CD4-positive, alpha-beta T cell treated with Interleukin-12 subunit alpha and Interleukin-12 subunit beta, for 1 hour (primary cell): ENCODE results near the gene RAB9A.

ENCODE experiments used
- DNase-seq: peaks from one replicate; pipeline ENCODE4 v3.0.0-alpha.2; 2020

Gene RAB9A

DNA sequence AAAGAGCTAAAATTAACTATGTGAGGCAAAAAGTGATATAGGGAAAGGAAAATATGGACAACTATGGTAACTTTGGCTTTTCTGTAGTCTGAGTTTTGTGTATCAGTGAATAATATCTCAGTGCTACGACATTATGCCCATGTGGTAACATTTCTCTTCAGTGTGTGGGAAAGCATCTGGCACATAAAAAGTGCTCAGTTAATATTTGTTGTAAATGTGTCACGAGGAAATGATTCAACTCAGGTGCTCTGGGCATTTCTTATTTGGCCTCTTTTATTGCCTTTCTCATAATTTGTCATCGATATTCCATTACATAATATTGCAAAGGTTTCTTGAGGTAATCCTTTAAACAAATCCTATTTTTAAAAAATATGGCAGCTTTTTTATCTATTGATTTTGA is 63.2 kb downstream of the RAB9A start:
- DNase-seq: no peak

DNA sequence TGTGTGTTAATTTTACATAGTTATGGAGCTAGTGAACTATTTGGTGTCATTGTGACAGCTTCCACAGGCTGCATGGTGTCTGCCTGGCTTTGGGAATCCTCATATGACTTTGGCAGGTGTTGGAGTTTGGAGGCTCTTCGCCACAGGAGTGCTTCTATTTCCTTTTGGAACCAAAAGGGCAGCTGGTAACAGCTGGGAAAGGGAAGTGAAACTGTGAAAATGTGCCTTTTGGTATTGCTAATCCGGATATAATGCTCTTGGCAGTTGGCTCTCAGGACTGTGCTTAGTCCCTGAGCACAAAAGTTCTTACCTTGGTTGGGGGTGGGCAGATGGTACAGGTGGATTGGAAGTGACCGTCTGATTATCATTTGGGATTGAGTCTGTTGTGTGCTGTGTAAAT is 63.7 kb downstream of the RAB9A start:
- DNase-seq: no peak

DNA sequence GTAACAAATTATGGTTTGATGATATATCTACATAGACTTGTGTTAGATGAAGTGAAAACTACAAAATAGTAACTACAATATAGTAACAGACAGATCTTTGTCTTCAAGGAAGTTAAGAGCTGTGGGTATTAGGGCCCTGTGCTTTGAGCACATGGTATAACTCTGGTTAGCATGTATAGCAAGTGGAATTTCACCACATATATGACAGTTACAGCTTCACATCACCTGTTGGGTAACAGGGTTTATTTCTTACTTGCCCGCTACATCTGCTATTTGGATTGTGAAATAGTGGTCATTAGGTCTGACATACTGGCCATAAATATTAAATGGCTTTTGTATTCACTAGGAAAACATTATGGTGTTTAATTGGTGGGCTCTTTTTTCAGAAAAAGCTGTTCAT is 65.8 kb downstream of the RAB9A start:
- DNase-seq: no peak

DNA sequence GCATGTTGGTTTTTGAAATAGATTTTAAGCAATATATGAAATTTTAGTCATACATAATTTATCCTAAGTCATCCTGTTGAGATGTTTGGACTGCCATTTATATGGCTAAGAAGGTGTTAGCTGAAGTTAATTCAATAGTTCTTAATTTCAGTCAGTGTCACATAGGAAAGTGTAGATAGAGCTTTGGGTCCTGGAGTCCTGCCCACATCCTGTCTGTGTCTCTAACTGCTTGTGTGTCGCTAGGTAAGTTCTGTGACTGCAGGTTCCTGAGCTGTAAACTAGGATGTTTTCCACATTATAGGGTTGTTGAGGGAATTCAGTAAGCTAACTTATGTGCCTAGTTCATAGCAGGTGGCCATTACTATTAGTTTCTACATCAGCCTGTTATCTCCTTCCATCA is 66.3 kb downstream of the RAB9A start:
- DNase-seq: peak; percentile 29

DNA sequence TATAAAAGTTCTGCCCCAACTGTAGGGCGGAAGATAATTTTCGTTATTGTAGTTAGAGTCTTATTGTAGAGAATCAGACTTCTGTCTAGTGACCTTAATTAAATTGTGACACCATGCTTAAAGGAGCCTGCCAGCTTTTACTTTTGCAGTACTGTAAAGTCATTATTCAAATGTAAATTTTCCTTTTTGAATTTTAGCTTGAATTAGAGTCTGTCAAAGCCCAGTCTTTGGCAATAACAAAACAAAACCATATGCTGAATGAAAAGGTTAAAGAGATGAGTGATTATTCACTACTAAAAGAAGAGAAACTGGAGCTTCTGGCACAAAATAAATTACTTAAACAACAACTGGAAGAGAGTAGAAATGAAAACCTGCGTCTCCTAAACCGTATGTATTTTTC is 67.5 kb downstream of the RAB9A start:
- DNase-seq: no peak

DNA sequence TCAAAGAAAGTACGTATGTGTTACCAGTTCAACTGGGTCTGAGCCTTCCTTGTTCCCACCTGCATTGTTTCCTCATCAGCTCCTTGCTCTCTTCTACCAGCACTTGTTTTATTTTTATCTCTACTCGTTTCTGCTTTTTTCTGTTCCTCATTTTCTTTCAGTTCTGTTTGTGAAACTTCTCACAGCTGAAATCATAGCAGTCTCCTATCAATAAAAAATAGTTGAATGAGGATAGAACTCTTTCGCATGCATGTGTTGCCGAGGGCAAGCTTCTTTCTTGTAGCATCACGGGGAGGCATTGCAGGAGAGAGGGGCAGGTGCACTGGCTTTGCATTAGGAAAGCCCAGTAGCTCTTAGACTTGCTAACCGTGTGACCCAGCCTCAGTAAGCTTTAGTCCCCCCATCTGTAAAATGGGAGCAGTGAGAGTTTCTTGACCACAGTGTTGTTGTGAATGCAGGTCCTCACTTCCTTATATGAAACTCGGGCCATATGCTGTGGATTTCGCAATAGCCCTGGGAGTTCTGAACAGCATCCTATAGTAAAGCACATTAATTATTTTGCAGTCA is 70.3 kb downstream of the RAB9A start:
- no peak for DNase-seq
